ENCODE results near the gene MCHR1.
"Not testable (repeated sequence)": the region's sequence is repeated elsewhere in the genome, so short reads cannot be mapped to it uniquely, and the experiment has no call there.

MCHR1 gene

GRCh38 chr22:40671369-40671768, 7.9 kb upstream of the MCHR1 start:
- H3K4me3 ChIP-seq (ENCODE audit: low read length) = no peak overlapping the region
- no peak for DNase-seq (ENCODE audit: low read depth)
- TF ChIP-seq CTCF (IDR thresholded peaks at IDR 0.05; ENCODE audit: insufficient read depth, low read depth, low read length, missing control alignments) = no peak

- no peak for TF ChIP-seq CTCF (IDR thresholded peaks at IDR 0.05; ENCODE audit: insufficient read depth, low read depth, low read length, missing control alignments)
- no peak overlapping the region for H3K4me3 ChIP-seq (ENCODE audit: low read length)
- no peak for DNase-seq (ENCODE audit: low read depth)
These were observed 7.4 kb upstream of the MCHR1 start for GRCh38 chr22:40671796-40672360.

GRCh38 chr22:40673017-40673416, 6.3 kb upstream of the MCHR1 start:
- no peak for DNase-seq (ENCODE audit: low read depth)
- no peak for TF ChIP-seq CTCF (IDR thresholded peaks at IDR 0.05; ENCODE audit: insufficient read depth, low read depth, low read length, missing control alignments)
- H3K4me3 ChIP-seq (ENCODE audit: low read length) = no peak overlapping the region

GRCh38 chr22:40674274-40674673, 5.0 kb upstream of the MCHR1 start:
- H3K4me3 ChIP-seq (ENCODE audit: low read length) = no peak overlapping the region
- no peak for TF ChIP-seq CTCF (IDR thresholded peaks at IDR 0.05; ENCODE audit: insufficient read depth, low read depth, low read length, missing control alignments)
- DNase-seq (ENCODE audit: low read depth) = no peak

- H3K4me3 ChIP-seq (ENCODE audit: low read length); DNase-seq (ENCODE audit: low read depth): not testable (repeated sequence)
These were observed 3.1 kb upstream of the MCHR1 start for GRCh38 chr22:40676166-40676565.

- DNase-seq (ENCODE audit: low read depth) = peak; percentile 85
- TF ChIP-seq CTCF (IDR thresholded peaks at IDR 0.05; ENCODE audit: insufficient read depth, low read depth, low read length, missing control alignments) = no peak
- H3K4me3 ChIP-seq (ENCODE audit: low read length) = no peak overlapping the region
These were observed 2.6 kb upstream of the MCHR1 start for GRCh38 chr22:40676644-40677043.

- TF ChIP-seq CTCF (IDR thresholded peaks at IDR 0.05; ENCODE audit: insufficient read depth, low read depth, low read length, missing control alignments) = no peak
- DNase-seq (ENCODE audit: low read depth) = no peak
- H3K4me3 ChIP-seq (ENCODE audit: low read length) = no peak overlapping the region
These were observed 613 bp upstream of the MCHR1 start for GRCh38 chr22:40678493-40679248.
